HepG2 (cell line): Measurements from ENCODE around the gene SPNS2.

Source experiments
- REST ChIP-seq, 2 experiments: IDR thresholded peaks; 2 replicates each; pipeline ENCODE4 v1.6.1; 2011 to 2012; ENCODE audit warnings: low read length in 2 of 2, borderline replicate concordance in 1 of 2, low read depth in 1 of 2, mild to moderate bottlenecking in 1 of 2, moderate library complexity in 1 of 2
- ZBTB33 ChIP-seq: sonication (generic); formaldehyde crosslinking; IDR thresholded peaks from 2 replicates; pipeline ENCODE4 v1.4.0; 2020; ENCODE audit warnings: missing genetic modification reagents

- peak; percentile 98 for TF ChIP-seq ZBTB33
- no peak for TF ChIP-seq REST (IDR thresholded peaks at IDR 0.05; ENCODE audit: borderline replicate concordance in 1 of 2, low read depth in 1 of 2, low read length in 2 of 2)
Observed at GRCh38 chr17:4551141-4551540, 52.5 kb downstream of the SPNS2 start.
